Loucy (cell line): Measurements from ENCODE around the gene ATP5ME.

Source experiments
- H2AFZ ChIP-seq: fragments of 200-600 bp; sonication (generic); 2 replicates; pipeline ENCODE4 v1.6.0; 2016; ENCODE audit warnings: antibody characterized with exemption, mild to moderate bottlenecking, low read length, moderate library complexity
- H3F3A ChIP-seq: fragments of 200-600 bp; 2 replicates; pipeline ENCODE4 v1.6.0; 2016; ENCODE audit warnings: antibody characterized with exemption, low read depth, mild to moderate bottlenecking
- H3K27me3 ChIP-seq: fragments of 200-600 bp; sonication (generic); 2 replicates; pipeline ENCODE4 v1.6.1; 2014; ENCODE audit warnings: low read length, mild to moderate bottlenecking; ENCODE audit not compliant: insufficient read depth, poor library complexity, severe bottlenecking
- H3K36me3 ChIP-seq: fragments of 200-600 bp; sonication (generic); 2 replicates; pipeline ENCODE4 v1.6.1; 2016; ENCODE audit warnings: low read length; ENCODE audit not compliant: insufficient read depth
- H3K4me1 ChIP-seq: fragments of 200-600 bp; sonication (generic); 2 replicates; pipeline ENCODE4 v1.5.1; 2014; ENCODE audit warnings: low read length, mild to moderate bottlenecking; ENCODE audit not compliant: insufficient read depth, poor library complexity, severe bottlenecking
- H3K4me2 ChIP-seq: fragments of 200-600 bp; sonication (generic); 2 replicates; pipeline ENCODE4 v1.6.0; 2014; ENCODE audit warnings: antibody characterized with exemption, low read length, low read depth, mild to moderate bottlenecking; ENCODE audit not compliant: poor library complexity, severe bottlenecking
- H3K4me3 ChIP-seq: fragments of 200-600 bp; sonication (generic); 2 replicates; pipeline ENCODE4 v1.5.1; 2014; ENCODE audit warnings: low read length, mild to moderate bottlenecking, mixed read lengths; ENCODE audit not compliant: poor library complexity, severe bottlenecking
- H3K79me2 ChIP-seq: fragments of 200-600 bp; sonication (generic); 2 replicates; pipeline ENCODE4 v1.6.1; 2014; ENCODE audit warnings: low read length; ENCODE audit not compliant: insufficient read depth
- H3K9ac ChIP-seq: fragments of 200-600 bp; sonication (generic); 2 replicates; pipeline ENCODE4 v1.6.0; 2014; ENCODE audit warnings: mild to moderate bottlenecking, low read depth, low read length, moderate library complexity; ENCODE audit not compliant: poor library complexity, severe bottlenecking
- H3K9me2 ChIP-seq: fragments of 200-600 bp; sonication (generic); replicated peaks from 2 replicates; pipeline ENCODE4 v1.6.1; 2016; ENCODE audit warnings: low read depth, low read length, mixed read lengths
- H3K9me3 ChIP-seq: fragments of 200-600 bp; sonication (generic); 2 replicates; pipeline ENCODE4 v1.6.1; 2014; ENCODE audit warnings: mild to moderate bottlenecking, antibody characterized with exemption, low read length, low read depth; ENCODE audit not compliant: insufficient read depth
- H4K20me1 ChIP-seq: fragments of 200-600 bp; sonication (generic); 2 replicates; pipeline ENCODE4 v1.6.0; 2014; ENCODE audit warnings: antibody characterized with exemption, low read length, mild to moderate bottlenecking; ENCODE audit not compliant: insufficient read depth, poor library complexity, severe bottlenecking
- EZH2phosphoT487 ChIP-seq: fragments of 200-600 bp; IDR thresholded peaks from 2 replicates; pipeline ENCODE4 v1.6.1; 2018; ENCODE audit warnings: antibody characterized with exemption, mild to moderate bottlenecking, moderate library complexity, borderline replicate concordance
- TF ChIP-seq, protein P1 (sequence below): fragments of 200-600 bp; sonication (generic); conservative IDR thresholded peaks from 2 replicates; pipeline ENCODE4 v1.5.1; 2014; ENCODE audit warnings: mild to moderate bottlenecking, antibody characterized with exemption, low read length

Gene ATP5ME

DNA sequence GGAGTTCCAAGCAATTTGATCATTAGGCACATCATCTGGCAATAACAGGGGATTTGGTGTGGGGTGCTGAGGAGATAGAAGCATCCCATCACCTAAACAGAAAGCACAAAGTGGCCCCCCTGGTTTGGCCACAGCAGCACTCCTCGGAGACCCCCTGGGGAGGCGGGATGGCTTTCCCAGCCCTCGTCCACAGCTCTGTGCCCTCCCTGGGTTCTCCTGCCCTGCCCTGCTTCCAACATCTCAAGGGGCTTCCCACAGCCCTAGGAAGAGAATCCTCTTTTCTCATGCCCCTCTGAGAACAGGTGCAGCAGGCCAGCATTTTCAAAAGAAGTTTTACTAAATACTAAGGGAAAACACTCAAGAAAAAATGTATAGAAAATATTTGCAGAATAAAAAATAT is 12.8 kb downstream of the ATP5ME start:
- no peak overlapping the region for H3K4me2 ChIP-seq
- H3K4me1 ChIP-seq: peaks cover 14% of the 10 kb centered on the region

DNA sequence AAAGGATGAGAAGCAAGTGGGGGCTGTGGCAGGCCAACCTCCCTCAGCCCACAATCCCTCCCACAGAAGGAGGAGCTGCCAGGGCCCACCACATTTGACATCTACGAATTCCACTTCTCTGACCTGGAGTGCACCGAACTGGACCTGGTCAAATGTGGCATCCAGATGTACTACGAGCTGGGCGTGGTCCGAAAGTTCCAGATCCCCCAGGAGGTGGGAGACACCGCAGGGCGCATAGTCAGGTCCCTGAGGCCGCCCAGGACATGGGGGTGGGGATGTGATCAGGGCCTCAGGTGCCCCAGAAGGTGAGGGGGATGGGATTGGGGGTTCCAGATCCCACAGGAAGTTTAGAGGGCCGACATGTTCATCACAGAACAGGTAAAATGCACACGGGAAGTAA is 13.7 kb downstream of the ATP5ME start:
- Histone ChIP-seq H3F3A (no peaks in the 10 kb centered on the region), H3K36me3 (no peaks in the 10 kb centered on the region), H2AFZ (no peak overlapping the region), H3K9me3 (peaks cover 3% of the 10 kb centered on the region; the same call in 1 of the 2 replicates), H3K4me2 (no peak overlapping the region), H3K4me3 (no peak overlapping the region), H3K4me1 (peaks cover 14% of the 10 kb centered on the region), H3K27me3 (no peaks in the 10 kb centered on the region), H4K20me1 (no peaks in the 10 kb centered on the region), H3K79me2 (peaks cover 13% of the 10 kb centered on the region; the same call in 1 of the 2 replicates), H3K9ac (no peak overlapping the region), H3K9me2 (no peaks in the 10 kb centered on the region)
- TF ChIP-seq, protein P1, sequence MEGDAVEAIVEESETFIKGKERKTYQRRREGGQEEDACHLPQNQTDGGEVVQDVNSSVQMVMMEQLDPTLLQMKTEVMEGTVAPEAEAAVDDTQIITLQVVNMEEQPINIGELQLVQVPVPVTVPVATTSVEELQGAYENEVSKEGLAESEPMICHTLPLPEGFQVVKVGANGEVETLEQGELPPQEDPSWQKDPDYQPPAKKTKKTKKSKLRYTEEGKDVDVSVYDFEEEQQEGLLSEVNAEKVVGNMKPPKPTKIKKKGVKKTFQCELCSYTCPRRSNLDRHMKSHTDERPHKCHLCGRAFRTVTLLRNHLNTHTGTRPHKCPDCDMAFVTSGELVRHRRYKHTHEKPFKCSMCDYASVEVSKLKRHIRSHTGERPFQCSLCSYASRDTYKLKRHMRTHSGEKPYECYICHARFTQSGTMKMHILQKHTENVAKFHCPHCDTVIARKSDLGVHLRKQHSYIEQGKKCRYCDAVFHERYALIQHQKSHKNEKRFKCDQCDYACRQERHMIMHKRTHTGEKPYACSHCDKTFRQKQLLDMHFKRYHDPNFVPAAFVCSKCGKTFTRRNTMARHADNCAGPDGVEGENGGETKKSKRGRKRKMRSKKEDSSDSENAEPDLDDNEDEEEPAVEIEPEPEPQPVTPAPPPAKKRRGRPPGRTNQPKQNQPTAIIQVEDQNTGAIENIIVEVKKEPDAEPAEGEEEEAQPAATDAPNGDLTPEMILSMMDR: no peak
- TF ChIP-seq EZH2phosphoT487: no peak

More for the DNA sequence above, 12.8 kb downstream of the ATP5ME start:
- H2AFZ ChIP-seq: no peak overlapping the region
- H4K20me1 ChIP-seq: no peaks in the 10 kb centered on the region
- no peaks in the 10 kb centered on the region for H3F3A ChIP-seq
- TF ChIP-seq, protein P1: no peak
- no peak for TF ChIP-seq EZH2phosphoT487
- no peaks in the 10 kb centered on the region for H3K36me3 ChIP-seq
- H3K79me2 ChIP-seq: peaks cover 13% of the 10 kb centered on the region; the same call in 1 of the 2 replicates
- H3K4me3 ChIP-seq: no peak overlapping the region
- H3K27me3 ChIP-seq: no peaks in the 10 kb centered on the region
- no peak overlapping the region for H3K9ac ChIP-seq
- no peaks in the 10 kb centered on the region; the same call in 1 of the 2 replicates for H3K9me3 ChIP-seq
- H3K9me2 ChIP-seq: no peaks in the 10 kb centered on the region

DNA sequence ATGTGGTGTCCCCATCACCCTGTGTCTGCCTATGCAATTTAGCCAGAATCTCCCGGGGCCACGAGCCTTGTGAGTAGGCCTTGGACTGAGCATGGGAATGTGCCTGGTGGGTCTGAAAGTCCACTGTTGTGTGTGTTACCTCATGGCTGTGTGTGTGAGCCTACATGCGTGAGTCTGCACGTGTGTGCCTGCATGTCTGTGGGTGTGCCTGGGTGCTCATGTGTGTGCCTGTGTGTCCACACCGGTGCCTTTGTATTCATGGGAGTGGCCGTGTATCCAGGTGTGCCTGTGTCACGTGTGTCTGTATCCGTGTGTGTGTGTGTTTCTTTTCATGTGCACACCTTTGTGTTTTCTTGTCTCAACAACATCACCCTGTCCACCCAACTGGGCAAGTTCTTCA is 14.2 kb downstream of the ATP5ME start:
- Histone ChIP-seq H3K9ac (no peak overlapping the region), H3K9me2 (no peaks in the 10 kb centered on the region), H4K20me1 (no peaks in the 10 kb centered on the region), H2AFZ (no peak overlapping the region), H3K36me3 (no peaks in the 10 kb centered on the region), H3K27me3 (no peaks in the 10 kb centered on the region), H3F3A (no peaks in the 10 kb centered on the region), H3K4me1 (peaks cover 12% of the 10 kb centered on the region), H3K79me2 (peaks cover 7% of the 10 kb centered on the region; the same call in 1 of the 2 replicates), H3K4me2 (no peak overlapping the region), H3K9me3 (peaks cover 3% of the 10 kb centered on the region; the same call in 1 of the 2 replicates), H3K4me3 (no peak overlapping the region)
- TF ChIP-seq, protein P1: no peak
- no peak for TF ChIP-seq EZH2phosphoT487
